ENCODE data around the gene CASKIN1. TPM values are rescaled to one million over a fixed set of nuclear protein-coding genes. Genes with fewer than 3 reads are reported as not detected.

CASKIN1 gene
- total and polyA plus RNA-seq, 2 experiments from 2014 or later = 1.0 to 6.2 TPM

GRCh38 chr16:2208772-2209171, 12.4 kb upstream of the CASKIN1 start (continued):
- TF ChIP-seq ZNF462 (CRISPR knock-in tag; IDR thresholded peaks at IDR 0.05) (no peak), EZH2phosphoT487 (IDR thresholded peaks at IDR 0.05; ENCODE audit: unreplicated experiment) (no peak)

GRCh38 chr16:2208308-2208707, 11.9 kb upstream of the CASKIN1 start:
- peaks cover 14% of the 10 kb centered on the region for H4K20me1 ChIP-seq (replicated peaks; ENCODE audit: insufficient read depth)
- no peak overlapping the region for H3K27ac Mint-ChIP-seq

More at GRCh38 chr16:2208308-2208707, 11.9 kb upstream of the CASKIN1 start:
- 0 out of 2 replicates have a peak, but pooled peaks cover 5% of the 10 kb centered on the region for H3K36me3 ChIP-seq (ENCODE audit: insufficient read depth)
- Mint-ChIP-seq H3K4me1 (peaks cover 27% of the 10 kb centered on the region), H3K9me3 (no peaks in the 10 kb centered on the region), H3K36me3 (ENCODE audit: low read depth) (peaks cover 30% of the 10 kb centered on the region), H3K27me3 (ENCODE audit: insufficient read depth, low read depth, poor library complexity) (peaks cover 18% of the 10 kb centered on the region), H3K4me3 (no peak overlapping the region)
- no peaks in the 10 kb centered on the region for H3K9me2 ChIP-seq (ENCODE audit: insufficient read depth)
- ATAC-seq (no peak), DNase-seq (ENCODE audit: low spot score) (no peak)
- H3K4me1 ChIP-seq (ENCODE audit: insufficient read depth) = peaks cover 11% of the 10 kb centered on the region; the same call in 1 of the 2 replicates
- no peak overlapping the region for H3K27ac ChIP-seq (ENCODE audit: low read depth)
- H2AFZ ChIP-seq = no peak overlapping the region
- H3K4me2 ChIP-seq = no peak overlapping the region
- peaks cover 27% of the 10 kb centered on the region; the same call in 1 of the 2 replicates for H3F3A ChIP-seq (replicated peaks; ENCODE audit: low read depth)
- no peaks in the 10 kb centered on the region for H3K27me3 ChIP-seq (ENCODE audit: insufficient read depth)
- no peak for TF ChIP-seq STAT1 (IDR thresholded peaks at IDR 0.05; ENCODE audit: unreplicated experiment)
- no peak for TF ChIP-seq REST (IDR thresholded peaks at IDR 0.05; ENCODE audit: unreplicated experiment)
- TF ChIP-seq CREB1 (CRISPR knock-in tag; IDR thresholded peaks at IDR 0.05; ENCODE audit: low read depth) = no peak
- TF ChIP-seq ETS1 (IDR thresholded peaks at IDR 0.05) = no peak
- TF ChIP-seq ZNF114 (CRISPR knock-in tag; IDR thresholded peaks at IDR 0.05) = no peak
- TF ChIP-seq ZNF331 (CRISPR knock-in tag; IDR thresholded peaks at IDR 0.05; ENCODE audit: low read depth) = no peak
- no peak for TF ChIP-seq POLR2AphosphoS5 (IDR thresholded peaks at IDR 0.05; ENCODE audit: low read depth)
- no peak for TF ChIP-seq JUNB (IDR thresholded peaks at IDR 0.05; ENCODE audit: unreplicated experiment)
- TF ChIP-seq EZH2phosphoT487 (IDR thresholded peaks at IDR 0.05; ENCODE audit: unreplicated experiment) = no peak
- peaks cover 10% of the 10 kb centered on the region for H3K79me2 ChIP-seq (replicated peaks; ENCODE audit: insufficient read depth)
- no peak overlapping the region for H3K4me3 ChIP-seq

Data from GM23338 (cell line).